Bronchial epithelial cell (primary cell): ENCODE data around the gene LAPTM5. TPM values are rescaled to one million over a fixed set of nuclear protein-coding genes. Genes with fewer than 3 reads are reported as not detected.

Experiments
- DNase-seq: peaks from one replicate; pipeline ENCODE4 v3.0.0-alpha.2; 2010; ENCODE audit warnings: low read depth
- FAIRE-seq: peaks from 2 replicates; lab custom pipeline; 2011; peaks lifted over from hg19 to GRCh38; lab: Jason Lieb, UNC
- H3K27me3 ChIP-seq: 2 replicates; pipeline ENCODE4 v1.5.1; 2011; ENCODE audit warnings: low read length; ENCODE audit not compliant: control insufficient read depth, insufficient read depth
- H3K36me3 ChIP-seq: 2 replicates; pipeline ENCODE4 v1.5.1; 2011; ENCODE audit warnings: low read length; ENCODE audit not compliant: control insufficient read depth, insufficient read depth
- H3K4me3 ChIP-seq: 2 replicates; pipeline ENCODE4 v1.5.1; 2011; ENCODE audit warnings: mild to moderate bottlenecking, low read depth, low read length, control low read depth
- CTCF ChIP-seq: IDR thresholded peaks from 2 replicates; pipeline ENCODE4 v1.5.1; 2011; ENCODE audit warnings: mild to moderate bottlenecking, moderate library complexity, low read length, control low read depth, inconsistent platforms; ENCODE audit not compliant: insufficient read depth, severe bottlenecking
- total RNA-seq: library from RNA; depleted of rRNA; stranded (reverse); fragments of >200 nt; gene quantifications from 2 replicates; pipeline ENCODE4 v1.2.1, GENCODE V29; 2014

The LAPTM5 gene
- total RNA-seq, 1 donor from 2014 or later: under 0.01 TPM

- peak; percentile 50 for DNase-seq
Observed at GRCh38 chr1:30741239-30741894, 16.2 kb downstream of the LAPTM5 start.

GRCh38 chr1:30740251-30741238, 17.0 kb downstream of the LAPTM5 start:
- DNase-seq (no peak), FAIRE-seq (peak; percentile 43)
- Histone ChIP-seq H3K4me3 (no peak overlapping the region), H3K36me3 (no peaks in the 10 kb centered on the region), H3K27me3 (no peaks in the 10 kb centered on the region)
- TF ChIP-seq CTCF: no peak

More at GRCh38 chr1:30741239-30741894, 16.2 kb downstream of the LAPTM5 start:
- Histone ChIP-seq H3K4me3 (no peak overlapping the region), H3K36me3 (no peaks in the 10 kb centered on the region), H3K27me3 (no peaks in the 10 kb centered on the region)
- TF ChIP-seq CTCF: no peak
- no peak for FAIRE-seq

GRCh38 chr1:30739601-30740000, 18.0 kb downstream of the LAPTM5 start:
- no peak for DNase-seq
- Histone ChIP-seq H3K4me3 (no peak overlapping the region), H3K27me3 (no peaks in the 10 kb centered on the region), H3K36me3 (no peaks in the 10 kb centered on the region)
- TF ChIP-seq CTCF: no peak
- no peak for FAIRE-seq

GRCh38 chr1:30738715-30739559, 18.6 kb downstream of the LAPTM5 start:
- Histone ChIP-seq H3K36me3 (no peaks in the 10 kb centered on the region), H3K27me3 (no peaks in the 10 kb centered on the region), H3K4me3 (no peak overlapping the region)
- peak; percentile 90 for FAIRE-seq
- no peak for DNase-seq
- no peak for TF ChIP-seq CTCF

GRCh38 chr1:30738040-30738714, 19.4 kb downstream of the LAPTM5 start:
- TF ChIP-seq CTCF: no peak
- no peaks in the 10 kb centered on the region for H3K36me3 ChIP-seq
- FAIRE-seq (no peak), DNase-seq (no peak)
- H3K27me3 ChIP-seq: no peaks in the 10 kb centered on the region
- no peak overlapping the region for H3K4me3 ChIP-seq
